ENCODE results near the gene ACTRT3.

GRCh38 chr3:169722724-169723123 is 46.6 kb downstream of the ACTRT3 start:
- TF ChIP-seq POLR2A (IDR thresholded peaks at IDR 0.05; ENCODE audit: insufficient read depth in 1 of 2, low read depth in 2 of 2, low read length in 2 of 2) (no peak), ZNF263 (CRISPR knock-in tag; IDR thresholded peaks at IDR 0.05) (no peak), PAX8 (CRISPR knock-in tag; IDR thresholded peaks at IDR 0.05; ENCODE audit: borderline replicate concordance) (no peak), KLF13 (CRISPR knock-in tag; IDR thresholded peaks at IDR 0.05) (no peak), ZFX (CRISPR knock-in tag; IDR thresholded peaks at IDR 0.05; ENCODE audit: low read depth) (no peak), PAXIP1 (CRISPR knock-in tag; conservative IDR thresholded peaks at IDR 0.05) (no peak), DPF2 (CRISPR knock-in tag; IDR thresholded peaks at IDR 0.05; ENCODE audit: borderline replicate concordance, low read depth) (no peak)
- TF ChIP-seq, protein P1, sequence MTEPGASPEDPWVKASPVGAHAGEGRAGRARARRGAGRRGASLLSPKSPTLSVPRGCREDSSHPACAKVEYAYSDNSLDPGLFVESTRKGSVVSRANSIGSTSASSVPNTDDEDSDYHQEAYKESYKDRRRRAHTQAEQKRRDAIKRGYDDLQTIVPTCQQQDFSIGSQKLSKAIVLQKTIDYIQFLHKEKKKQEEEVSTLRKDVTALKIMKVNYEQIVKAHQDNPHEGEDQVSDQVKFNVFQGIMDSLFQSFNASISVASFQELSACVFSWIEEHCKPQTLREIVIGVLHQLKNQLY (CRISPR knock-in tag; IDR thresholded peaks at IDR 0.05) = no peak
- TF ChIP-seq, protein P2, sequence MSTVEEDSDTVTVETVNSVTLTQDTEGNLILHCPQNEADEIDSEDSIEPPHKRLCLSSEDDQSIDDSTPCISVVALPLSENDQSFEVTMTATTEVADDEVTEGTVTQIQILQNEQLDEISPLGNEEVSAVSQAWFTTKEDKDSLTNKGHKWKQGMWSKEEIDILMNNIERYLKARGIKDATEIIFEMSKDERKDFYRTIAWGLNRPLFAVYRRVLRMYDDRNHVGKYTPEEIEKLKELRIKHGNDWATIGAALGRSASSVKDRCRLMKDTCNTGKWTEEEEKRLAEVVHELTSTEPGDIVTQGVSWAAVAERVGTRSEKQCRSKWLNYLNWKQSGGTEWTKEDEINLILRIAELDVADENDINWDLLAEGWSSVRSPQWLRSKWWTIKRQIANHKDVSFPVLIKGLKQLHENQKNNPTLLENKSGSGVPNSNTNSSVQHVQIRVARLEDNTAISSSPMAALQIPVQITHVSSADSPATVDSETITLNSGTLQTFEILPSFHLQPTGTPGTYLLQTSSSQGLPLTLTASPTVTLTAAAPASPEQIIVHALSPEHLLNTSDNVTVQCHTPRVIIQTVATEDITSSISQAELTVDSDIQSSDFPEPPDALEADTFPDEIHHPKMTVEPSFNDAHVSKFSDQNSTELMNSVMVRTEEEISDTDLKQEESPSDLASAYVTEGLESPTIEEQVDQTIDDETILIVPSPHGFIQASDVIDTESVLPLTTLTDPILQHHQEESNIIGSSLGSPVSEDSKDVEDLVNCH (CRISPR knock-in tag; IDR thresholded peaks at IDR 0.05) = no peak
